H9 (cell line): ENCODE results near the gene TCF25. TPM values are rescaled to one million over a fixed set of nuclear protein-coding genes. Genes with fewer than 3 reads are reported as not detected.

Experiments
- DNase-seq: peaks from one replicate; pipeline ENCODE4 v3.0.0-alpha.2; 2017
- H2AFZ ChIP-seq: one replicate; pipeline ENCODE4 v1.6.1; 2013; ENCODE audit warnings: mild to moderate bottlenecking, low read length, control low read depth, moderate library complexity
- H2AK5ac ChIP-seq: 2 replicates; pipeline ENCODE4 v1.6.1; 2013; ENCODE audit warnings: low read length, control low read depth, mixed read lengths; ENCODE audit not compliant: insufficient read length
- H2BK120ac ChIP-seq: one replicate; pipeline ENCODE4 v1.6.1; 2013; ENCODE audit warnings: low read depth, mild to moderate bottlenecking, low read length, control low read depth, inconsistent platforms; ENCODE audit not compliant: poor library complexity, severe bottlenecking
- H2BK12ac ChIP-seq: 2 replicates; pipeline ENCODE4 v1.6.1; 2013; ENCODE audit warnings: low read length, control low read depth, mixed read lengths, low read depth; ENCODE audit not compliant: insufficient read length
- H2BK15ac ChIP-seq: 2 replicates; pipeline ENCODE4 v1.6.1; 2013; ENCODE audit warnings: low read depth, low read length, control low read depth
- H2BK20ac ChIP-seq: one replicate; pipeline ENCODE4 v1.6.1; 2013; ENCODE audit warnings: low read depth, mild to moderate bottlenecking, low read length, control low read depth, inconsistent platforms; ENCODE audit not compliant: poor library complexity, severe bottlenecking
- H2BK5ac ChIP-seq: 2 replicates; pipeline ENCODE4 v1.6.1; 2013; ENCODE audit warnings: low read length, control low read depth, mixed read lengths; ENCODE audit not compliant: insufficient read length
- H3K14ac ChIP-seq: 2 replicates; pipeline ENCODE4 v1.6.1; 2013; ENCODE audit warnings: low read length, control low read depth; ENCODE audit not compliant: insufficient read depth
- H3K18ac ChIP-seq: 2 replicates; pipeline ENCODE4 v1.6.1; 2013; ENCODE audit warnings: low read depth, mild to moderate bottlenecking, mixed read lengths, low read length, control low read depth; ENCODE audit not compliant: insufficient read length
- H3K23ac ChIP-seq: 2 replicates; pipeline ENCODE4 v1.6.1; 2013; ENCODE audit warnings: low read length, control low read depth, mixed read lengths, low read depth; ENCODE audit not compliant: insufficient read length
- H3K23me2 ChIP-seq: 2 replicates; pipeline ENCODE4 v1.6.1; 2013; ENCODE audit warnings: low read depth, mild to moderate bottlenecking, mixed read lengths, low read length, control low read depth; ENCODE audit not compliant: insufficient read length, poor library complexity, severe bottlenecking
- H3K27ac ChIP-seq: 2 replicates; pipeline ENCODE4 v1.5.1; 2013; ENCODE audit warnings: low read length, control low read depth, mixed read lengths, low read depth; ENCODE audit not compliant: insufficient read length
- H3K27me3 ChIP-seq: 2 replicates; pipeline ENCODE4 v1.6.1; 2013; ENCODE audit warnings: low read length, control low read depth, inconsistent platforms; ENCODE audit not compliant: insufficient read depth
- H3K4ac ChIP-seq: 2 replicates; pipeline ENCODE4 v1.6.1; 2013; ENCODE audit warnings: low read depth, mild to moderate bottlenecking, control low read depth, inconsistent platforms, low read length, moderate library complexity
- H3K4me1 ChIP-seq: 2 replicates; pipeline ENCODE4 v1.6.1; 2013; ENCODE audit warnings: low read length, control low read depth, inconsistent platforms; ENCODE audit not compliant: insufficient read depth
- H3K4me2 ChIP-seq: 2 replicates; pipeline ENCODE4 v1.6.1; 2013; ENCODE audit warnings: low read length, control low read depth, mixed read lengths; ENCODE audit not compliant: insufficient read length, insufficient read depth
- H3K56ac ChIP-seq: 2 replicates; pipeline ENCODE4 v1.6.1; 2013; ENCODE audit warnings: low read depth, mild to moderate bottlenecking, mixed read lengths, low read length, control low read depth; ENCODE audit not compliant: insufficient read length
- H3K79me1 ChIP-seq: 2 replicates; pipeline ENCODE4 v1.6.1; 2013; ENCODE audit warnings: low read depth, mild to moderate bottlenecking, moderate library complexity, low read length, control low read depth, inconsistent platforms; ENCODE audit not compliant: insufficient read depth, poor library complexity, severe bottlenecking
- H3K79me2 ChIP-seq: 2 replicates; pipeline ENCODE4 v1.6.1; 2013; ENCODE audit warnings: low read length, control low read depth, inconsistent platforms; ENCODE audit not compliant: insufficient read depth
- H3K9ac ChIP-seq: 2 replicates; pipeline ENCODE4 v1.6.1; 2013; ENCODE audit warnings: low read length, control low read depth, mixed read lengths; ENCODE audit not compliant: insufficient read length; ENCODE audit errors: extremely low read depth
- H3K9me3 ChIP-seq: one replicate; pipeline ENCODE4 v1.6.1; 2013; ENCODE audit warnings: low read depth, low read length, inconsistent platforms; ENCODE audit not compliant: control insufficient read depth
- H3T11ph ChIP-seq: one replicate; pipeline ENCODE4 v1.6.1; 2013; ENCODE audit warnings: mild to moderate bottlenecking, low read length, control low read depth, inconsistent platforms
- H4K20me1 ChIP-seq: one replicate; pipeline ENCODE4 v1.6.1; 2013; ENCODE audit not compliant: control insufficient read depth, insufficient read length, insufficient read depth
- H4K5ac ChIP-seq: 2 replicates; pipeline ENCODE4 v1.6.1; 2013; ENCODE audit warnings: low read depth, mild to moderate bottlenecking, mixed read lengths, low read length, control low read depth; ENCODE audit not compliant: insufficient read length
- H4K8ac ChIP-seq: replicated peaks from 2 replicates; pipeline ENCODE4 v1.6.1; 2013; ENCODE audit warnings: low read length, control low read depth, mixed read lengths, low read depth; ENCODE audit not compliant: insufficient read length
- H4K91ac ChIP-seq: 2 replicates; pipeline ENCODE4 v1.6.1; 2013; ENCODE audit warnings: low read depth, mild to moderate bottlenecking, moderate library complexity, mixed read lengths, low read length, control low read depth; ENCODE audit not compliant: insufficient read length
- H3K27ac Mint-ChIP-seq, 3 experiments: 2 replicates in 2 of 3; 3 replicates in 1 of 3; pipeline ENCODE4 v1.8.0; 2020 to 2021; ENCODE audit warnings: mixed read lengths in 3 of 3, mild to moderate bottlenecking in 1 of 3, moderate library complexity in 1 of 3
- H3K27me3 Mint-ChIP-seq: 2 replicates; pipeline ENCODE4 v1.8.0; 2021; ENCODE audit warnings: low read depth, mild to moderate bottlenecking, moderate library complexity, mixed read lengths
- H3K36me3 Mint-ChIP-seq, 3 experiments: 2 replicates in 2 of 3; 3 replicates in 1 of 3; pipeline ENCODE4 v1.8.0; 2020 to 2021; ENCODE audit warnings: low read depth in 3 of 3, mixed read lengths in 3 of 3; ENCODE audit not compliant: insufficient read depth in 1 of 3
- H3K4me1 Mint-ChIP-seq, 2 experiments: 2 replicates each; pipeline ENCODE4 v1.8.0; 2020; ENCODE audit warnings: mixed read lengths in 2 of 2
- H3K4me3 Mint-ChIP-seq, 2 experiments: 2 replicates in 1 of 2; 3 replicates in 1 of 2; pipeline ENCODE4 v1.8.0; 2020 to 2021; ENCODE audit warnings: mild to moderate bottlenecking in 2 of 2, mixed read lengths in 2 of 2, moderate library complexity in 1 of 2
- H3K9me3 Mint-ChIP-seq, 2 experiments: 2 replicates in 1 of 2; 3 replicates in 1 of 2; pipeline ENCODE4 v1.8.0; 2020; ENCODE audit warnings: mild to moderate bottlenecking in 2 of 2, mixed read lengths in 2 of 2, moderate library complexity in 1 of 2
- WGBS: extraction: QIAGEN DNeasy Blood & Tissue Kit; methylation state at CpG from one replicate; pipeline ENCODE4 v1.1.7; 2013; ENCODE audit warnings: missing lambda C conversion rate, low lambda C conversion rate, mixed read lengths; ENCODE audit not compliant: insufficient read length; ENCODE audit errors: extremely low coverage; 5-methylcytosine and 5-hydroxymethylcytosine counted together
- total RNA-seq: library from RNA; stranded (reverse); gene quantifications from 2 replicates; pipeline ENCODE4 v1.2.1, GENCODE V29; 2021
- TF ChIP-seq, protein P1 (sequence below): fragments of 200-600 bp; sonication (generic); conservative IDR thresholded peaks from 3 replicates; pipeline ENCODE4 v1.8.0; 2021; ENCODE audit warnings: antibody characterized with exemption, mild to moderate bottlenecking

TCF25 gene
- total RNA-seq, 1 experiment from 2014 or later, result 109 TPM

DNA sequence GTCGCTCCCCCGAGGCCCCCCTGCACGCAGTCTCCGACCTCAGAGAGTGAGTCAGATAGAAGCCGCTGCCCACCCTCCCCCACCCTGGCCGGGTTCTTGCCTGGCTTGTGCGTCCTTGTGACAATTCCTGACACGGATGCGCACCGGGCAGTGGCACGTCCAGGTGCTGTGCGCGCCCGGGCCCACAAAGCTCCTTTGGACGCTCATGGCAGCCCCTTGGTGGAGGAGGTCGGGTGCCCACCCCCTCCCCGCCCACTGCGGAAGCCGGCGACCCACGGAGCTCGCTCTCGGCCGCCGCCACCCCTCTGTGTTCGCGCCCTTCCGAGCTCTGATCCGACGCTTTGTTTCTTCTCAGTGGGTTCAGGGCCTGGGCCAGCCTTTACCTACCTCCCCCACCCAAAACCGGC lies 49.1 kb downstream of the TCF25 start:
- no peak overlapping the region for H3K23ac ChIP-seq
- no peaks in the 10 kb centered on the region; the same call in 1 of the 2 replicates for H3K4me1 ChIP-seq
- peaks cover 24% of the 10 kb centered on the region for H3K27me3 Mint-ChIP-seq
- H3K27me3 ChIP-seq, result no peaks in the 10 kb centered on the region
- peaks cover under 1% of the 10 kb centered on the region for H3K79me1 ChIP-seq
- H2BK5ac ChIP-seq, result no peak overlapping the region
- no peak overlapping the region for H4K8ac ChIP-seq
- no peak overlapping the region for H4K91ac ChIP-seq
- H3K4me2 ChIP-seq, result peak overlapping the region; percentile 72
- H3K18ac ChIP-seq, result peak overlapping the region; percentile 3
- no peaks in the 10 kb centered on the region for H3K9me3 ChIP-seq
- TF ChIP-seq, protein P1, sequence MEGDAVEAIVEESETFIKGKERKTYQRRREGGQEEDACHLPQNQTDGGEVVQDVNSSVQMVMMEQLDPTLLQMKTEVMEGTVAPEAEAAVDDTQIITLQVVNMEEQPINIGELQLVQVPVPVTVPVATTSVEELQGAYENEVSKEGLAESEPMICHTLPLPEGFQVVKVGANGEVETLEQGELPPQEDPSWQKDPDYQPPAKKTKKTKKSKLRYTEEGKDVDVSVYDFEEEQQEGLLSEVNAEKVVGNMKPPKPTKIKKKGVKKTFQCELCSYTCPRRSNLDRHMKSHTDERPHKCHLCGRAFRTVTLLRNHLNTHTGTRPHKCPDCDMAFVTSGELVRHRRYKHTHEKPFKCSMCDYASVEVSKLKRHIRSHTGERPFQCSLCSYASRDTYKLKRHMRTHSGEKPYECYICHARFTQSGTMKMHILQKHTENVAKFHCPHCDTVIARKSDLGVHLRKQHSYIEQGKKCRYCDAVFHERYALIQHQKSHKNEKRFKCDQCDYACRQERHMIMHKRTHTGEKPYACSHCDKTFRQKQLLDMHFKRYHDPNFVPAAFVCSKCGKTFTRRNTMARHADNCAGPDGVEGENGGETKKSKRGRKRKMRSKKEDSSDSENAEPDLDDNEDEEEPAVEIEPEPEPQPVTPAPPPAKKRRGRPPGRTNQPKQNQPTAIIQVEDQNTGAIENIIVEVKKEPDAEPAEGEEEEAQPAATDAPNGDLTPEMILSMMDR, result no peak
- peak overlapping the region; percentile 8 for H3K9ac ChIP-seq
- no peaks in the 10 kb centered on the region; a peak in 1 of 5 replicates for H3K9me3 Mint-ChIP-seq
- H3K14ac ChIP-seq, result no peak overlapping the region
- H3K79me2 ChIP-seq, result 0 out of 2 replicates have a peak, but pooled peaks cover under 1% of the 10 kb centered on the region
- no peak overlapping the region for H2AK5ac ChIP-seq
- H3K4ac ChIP-seq, result no peak overlapping the region
- H3K4me1 Mint-ChIP-seq, result peaks cover 27 to 44% of the 10 kb centered on the region in 2 experiments
- H3K27ac Mint-ChIP-seq, result peak overlapping the region in 2 of 3 experiments; percentile 84 to 96; a peak in 5 of 7 replicates
- no peak overlapping the region for H2BK12ac ChIP-seq
- WGBS, result no CpG with 5 or more reads among the region's 31 CpGs
- no peak overlapping the region for H2BK120ac ChIP-seq
- no peak overlapping the region for H2BK15ac ChIP-seq
- no peak overlapping the region for H4K5ac ChIP-seq
- no peak overlapping the region for H3K27ac ChIP-seq
- H4K20me1 ChIP-seq, result no peaks in the 10 kb centered on the region
- peak overlapping the region; percentile 84 to 94 for H3K4me3 Mint-ChIP-seq
- H3K56ac ChIP-seq, result no peak overlapping the region
- H3K23me2 ChIP-seq, result peaks cover 26% of the 10 kb centered on the region
- H3K36me3 Mint-ChIP-seq, result peaks cover 0 to 2% (median 0%) of the 10 kb centered on the region in 3 experiments; a peak in 4 of 7 replicates
- DNase-seq, result peak; percentile 83
- no peak overlapping the region for H2AFZ ChIP-seq
- no peak overlapping the region for H2BK20ac ChIP-seq
- H3T11ph ChIP-seq, result no peak overlapping the region
